ENCODE measurements around the gene KCND2. TPM values are rescaled to one million over a fixed set of nuclear protein-coding genes. Genes with fewer than 3 reads are reported as not detected.

Gene KCND2
- polyA plus RNA-seq, 1 of the 3 experiments (the other 2 are of a cell fraction) = not detected

GRCh38 chr7:120797026-120797645 lies 524.2 kb downstream of the KCND2 start:
- Histone ChIP-seq H3F3A (replicated peaks; ENCODE audit: insufficient read depth) (no peaks in the 10 kb centered on the region), H3K4me3 (ENCODE audit: low read depth in 2 of 2, low read length in 1 of 2) (no peak overlapping the region), H3K27me3 (ENCODE audit: insufficient read depth) (peaks cover 7% of the 10 kb centered on the region; the same call in 1 of the 2 replicates), H4K20me1 (ENCODE audit: insufficient read depth) (no peaks in the 10 kb centered on the region), H3K9me2 (no peaks in the 10 kb centered on the region), H2AFZ (ENCODE audit: low read depth) (no peak overlapping the region), H3K36me3 (replicated peaks in 1 of 2; ENCODE audit: control insufficient read depth in 1 of 2, insufficient read depth in 2 of 2, low read length in 1 of 2) (no peaks in the 10 kb centered on the region), H3K9me3 (no peaks in the 10 kb centered on the region), H3K9ac (no peak overlapping the region), H3K27ac (ENCODE audit: low read depth in 2 of 2, low read length in 1 of 2) (no peak overlapping the region), H3K79me2 (ENCODE audit: insufficient read depth) (no peaks in the 10 kb centered on the region), H3K4me1 (ENCODE audit: control insufficient read depth in 1 of 2, insufficient read depth in 2 of 2, low read depth in 1 of 2, low read length in 1 of 2) (peaks cover 0 to 1% of the 10 kb centered on the region in 2 experiments; a peak in 1 of 4 replicates), H3K4me2 (no peak overlapping the region)
- TF ChIP-seq ZBTB33 (IDR thresholded peaks at IDR 0.05; ENCODE audit: borderline replicate concordance, low read depth) = no peak
- TF ChIP-seq, protein P1, sequence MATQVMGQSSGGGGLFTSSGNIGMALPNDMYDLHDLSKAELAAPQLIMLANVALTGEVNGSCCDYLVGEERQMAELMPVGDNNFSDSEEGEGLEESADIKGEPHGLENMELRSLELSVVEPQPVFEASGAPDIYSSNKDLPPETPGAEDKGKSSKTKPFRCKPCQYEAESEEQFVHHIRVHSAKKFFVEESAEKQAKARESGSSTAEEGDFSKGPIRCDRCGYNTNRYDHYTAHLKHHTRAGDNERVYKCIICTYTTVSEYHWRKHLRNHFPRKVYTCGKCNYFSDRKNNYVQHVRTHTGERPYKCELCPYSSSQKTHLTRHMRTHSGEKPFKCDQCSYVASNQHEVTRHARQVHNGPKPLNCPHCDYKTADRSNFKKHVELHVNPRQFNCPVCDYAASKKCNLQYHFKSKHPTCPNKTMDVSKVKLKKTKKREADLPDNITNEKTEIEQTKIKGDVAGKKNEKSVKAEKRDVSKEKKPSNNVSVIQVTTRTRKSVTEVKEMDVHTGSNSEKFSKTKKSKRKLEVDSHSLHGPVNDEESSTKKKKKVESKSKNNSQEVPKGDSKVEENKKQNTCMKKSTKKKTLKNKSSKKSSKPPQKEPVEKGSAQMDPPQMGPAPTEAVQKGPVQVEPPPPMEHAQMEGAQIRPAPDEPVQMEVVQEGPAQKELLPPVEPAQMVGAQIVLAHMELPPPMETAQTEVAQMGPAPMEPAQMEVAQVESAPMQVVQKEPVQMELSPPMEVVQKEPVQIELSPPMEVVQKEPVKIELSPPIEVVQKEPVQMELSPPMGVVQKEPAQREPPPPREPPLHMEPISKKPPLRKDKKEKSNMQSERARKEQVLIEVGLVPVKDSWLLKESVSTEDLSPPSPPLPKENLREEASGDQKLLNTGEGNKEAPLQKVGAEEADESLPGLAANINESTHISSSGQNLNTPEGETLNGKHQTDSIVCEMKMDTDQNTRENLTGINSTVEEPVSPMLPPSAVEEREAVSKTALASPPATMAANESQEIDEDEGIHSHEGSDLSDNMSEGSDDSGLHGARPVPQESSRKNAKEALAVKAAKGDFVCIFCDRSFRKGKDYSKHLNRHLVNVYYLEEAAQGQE (IDR thresholded peaks at IDR 0.05; ENCODE audit: low read depth, low read length) = no peak
- no peak for TF ChIP-seq RCOR1 (IDR thresholded peaks at IDR 0.05; ENCODE audit: low read length)
- TF ChIP-seq, protein P2, sequence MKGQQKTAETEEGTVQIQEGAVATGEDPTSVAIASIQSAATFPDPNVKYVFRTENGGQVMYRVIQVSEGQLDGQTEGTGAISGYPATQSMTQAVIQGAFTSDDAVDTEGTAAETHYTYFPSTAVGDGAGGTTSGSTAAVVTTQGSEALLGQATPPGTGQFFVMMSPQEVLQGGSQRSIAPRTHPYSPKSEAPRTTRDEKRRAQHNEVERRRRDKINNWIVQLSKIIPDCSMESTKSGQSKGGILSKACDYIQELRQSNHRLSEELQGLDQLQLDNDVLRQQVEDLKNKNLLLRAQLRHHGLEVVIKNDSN (IDR thresholded peaks at IDR 0.05; ENCODE audit: borderline replicate concordance, low read depth) = no peak
- TF ChIP-seq NRF1 (IDR thresholded peaks at IDR 0.05; ENCODE audit: low read depth, low read length) = no peak
- no peak for TF ChIP-seq USF2 (IDR thresholded peaks at IDR 0.05; ENCODE audit: borderline replicate concordance, low read depth, low read length)
- TF ChIP-seq FOSL2 (IDR thresholded peaks at IDR 0.05; ENCODE audit: borderline replicate concordance, low read depth) = no peak
- no peak for TF ChIP-seq TEAD4 (IDR thresholded peaks at IDR 0.05; ENCODE audit: borderline replicate concordance, insufficient read depth)
- TF ChIP-seq IRF3 (IDR thresholded peaks at IDR 0.05; ENCODE audit: low read depth, low read length) = no peak
- no peak for TF ChIP-seq TAF1 (IDR thresholded peaks at IDR 0.05; ENCODE audit: borderline replicate concordance, low read depth, low read length)
- no peak for TF ChIP-seq FOXM1 (IDR thresholded peaks at IDR 0.05; ENCODE audit: low read depth)
- TF ChIP-seq CHD2 (IDR thresholded peaks at IDR 0.05; ENCODE audit: low read length, partially characterized antibody) = no peak
- TF ChIP-seq SIN3A (IDR thresholded peaks at IDR 0.05; ENCODE audit: borderline replicate concordance, low read depth, low read length) = no peak
- TF ChIP-seq CTCF (IDR thresholded peaks at IDR 0.05) = no peak
- DNase-seq = no peak
- WGBS (ENCODE audit: low lambda C conversion rate) = 52% methylated on average over 7 of the region's 7 CpGs
- ChIA-PET CTCF (interaction anchor here (0.8 to 4.9 kb wide), 8 partner anchors 10 to 311 kb away, joined by 3 to 44 read pairs (median 6); no protein-coding TSS in a partner anchor), POLR2A (no interaction called here)
